ENCODE data around the gene MBD6.
"Not testable (repeated sequence)": the region's sequence is repeated elsewhere in the genome, so short reads cannot be mapped to it uniquely, and the experiment has no call there.

The MBD6 gene

DNA sequence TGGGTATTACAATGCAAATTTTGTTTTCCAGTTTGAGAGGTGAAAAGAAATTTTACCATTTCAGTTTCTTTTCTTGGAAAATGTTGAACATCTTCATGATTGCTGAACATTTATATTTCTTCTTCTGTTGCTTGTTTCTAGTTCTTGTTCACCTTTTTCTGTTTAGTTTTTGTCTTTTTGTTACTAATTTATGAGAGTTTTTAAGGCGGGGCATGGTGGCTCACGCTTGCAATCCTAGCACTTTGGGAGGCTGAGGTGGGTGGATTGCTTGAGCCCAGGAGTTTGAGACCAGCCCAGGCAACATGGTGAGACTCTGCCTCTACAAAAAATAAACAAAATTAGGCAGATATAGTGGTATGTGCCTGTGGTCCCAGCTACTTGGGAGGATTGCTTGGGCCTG, 37.9 kb downstream of the MBD6 start:
- no peak for DNase-seq (ENCODE audit: low spot score)
- TF ChIP-seq, protein P1, sequence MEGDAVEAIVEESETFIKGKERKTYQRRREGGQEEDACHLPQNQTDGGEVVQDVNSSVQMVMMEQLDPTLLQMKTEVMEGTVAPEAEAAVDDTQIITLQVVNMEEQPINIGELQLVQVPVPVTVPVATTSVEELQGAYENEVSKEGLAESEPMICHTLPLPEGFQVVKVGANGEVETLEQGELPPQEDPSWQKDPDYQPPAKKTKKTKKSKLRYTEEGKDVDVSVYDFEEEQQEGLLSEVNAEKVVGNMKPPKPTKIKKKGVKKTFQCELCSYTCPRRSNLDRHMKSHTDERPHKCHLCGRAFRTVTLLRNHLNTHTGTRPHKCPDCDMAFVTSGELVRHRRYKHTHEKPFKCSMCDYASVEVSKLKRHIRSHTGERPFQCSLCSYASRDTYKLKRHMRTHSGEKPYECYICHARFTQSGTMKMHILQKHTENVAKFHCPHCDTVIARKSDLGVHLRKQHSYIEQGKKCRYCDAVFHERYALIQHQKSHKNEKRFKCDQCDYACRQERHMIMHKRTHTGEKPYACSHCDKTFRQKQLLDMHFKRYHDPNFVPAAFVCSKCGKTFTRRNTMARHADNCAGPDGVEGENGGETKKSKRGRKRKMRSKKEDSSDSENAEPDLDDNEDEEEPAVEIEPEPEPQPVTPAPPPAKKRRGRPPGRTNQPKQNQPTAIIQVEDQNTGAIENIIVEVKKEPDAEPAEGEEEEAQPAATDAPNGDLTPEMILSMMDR (IDR thresholded peaks at IDR 0.05; ENCODE audit: extremely low read depth, missing control alignments), result no peak

DNA sequence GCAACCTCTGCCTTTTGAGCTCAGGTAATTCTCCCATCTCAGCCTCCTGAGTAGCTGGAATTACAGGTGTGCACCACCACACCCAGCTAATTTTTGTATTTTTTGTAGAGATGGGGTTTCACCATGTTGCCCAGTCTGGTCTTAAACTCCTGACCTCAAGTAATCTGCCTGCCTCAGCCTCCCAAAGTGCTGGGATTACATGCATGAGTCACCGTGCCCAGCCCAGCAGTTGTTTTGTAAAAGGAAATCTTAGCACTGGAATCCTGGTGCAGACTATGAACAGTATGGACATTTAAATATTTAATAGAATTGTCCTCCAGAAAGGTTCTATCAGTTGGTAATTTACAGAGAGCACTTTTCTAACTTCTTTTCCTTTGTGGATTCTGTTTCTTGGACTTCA, 38.5 kb downstream of the MBD6 start:
- DNase-seq (ENCODE audit: low spot score), result not testable (repeated sequence)

DNA sequence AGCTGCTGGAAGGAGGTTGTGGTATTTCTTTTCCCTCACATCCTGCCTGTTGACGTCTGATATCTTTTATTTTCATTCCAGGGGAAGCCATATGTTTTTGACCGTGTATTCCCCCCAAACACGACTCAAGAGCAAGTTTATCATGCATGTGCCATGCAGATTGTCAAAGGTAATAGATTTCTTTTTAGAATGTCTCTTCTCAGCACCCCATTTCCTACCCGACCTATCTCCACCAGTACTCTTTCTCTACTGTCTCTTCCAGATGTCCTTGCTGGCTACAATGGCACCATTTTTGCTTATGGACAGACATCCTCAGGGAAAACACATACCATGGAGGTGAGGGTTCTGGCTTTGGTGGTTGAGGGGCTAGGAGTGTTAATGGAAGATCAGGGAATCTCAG, 40.7 kb downstream of the MBD6 start:
- DNase-seq (ENCODE audit: low spot score), result no peak
- TF ChIP-seq, protein P1 (IDR thresholded peaks at IDR 0.05; ENCODE audit: extremely low read depth, missing control alignments), result no peak

DNA sequence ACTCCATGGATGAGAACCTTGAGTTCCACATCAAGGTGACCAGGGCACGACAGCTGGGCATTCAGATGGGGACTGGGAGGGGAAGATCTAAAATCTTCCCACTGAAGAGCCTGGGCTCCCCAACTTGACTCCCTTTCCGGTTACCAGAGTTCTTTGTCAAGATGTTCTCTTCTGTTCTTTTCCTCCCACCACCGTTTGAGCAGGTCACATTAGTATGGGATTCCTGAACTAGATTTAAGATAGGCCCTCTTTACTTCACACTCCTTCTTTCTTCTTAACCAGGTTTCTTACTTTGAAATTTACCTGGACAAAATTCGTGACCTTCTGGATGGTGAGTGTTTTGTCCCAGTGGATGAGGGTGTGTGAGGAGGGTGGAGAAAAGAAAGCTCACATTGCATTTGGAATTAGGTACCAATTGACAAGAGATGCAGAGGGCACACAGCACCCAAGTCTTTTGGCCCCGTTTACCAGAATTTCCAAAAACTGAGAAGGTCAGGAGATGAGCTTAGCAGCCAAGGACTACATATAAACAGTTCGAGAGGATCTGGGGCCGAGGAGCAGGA, 41.6 kb downstream of the MBD6 start:
- DNase-seq (ENCODE audit: low spot score), result no peak
- TF ChIP-seq, protein P1 (IDR thresholded peaks at IDR 0.05; ENCODE audit: extremely low read depth, missing control alignments), result no peak

DNA sequence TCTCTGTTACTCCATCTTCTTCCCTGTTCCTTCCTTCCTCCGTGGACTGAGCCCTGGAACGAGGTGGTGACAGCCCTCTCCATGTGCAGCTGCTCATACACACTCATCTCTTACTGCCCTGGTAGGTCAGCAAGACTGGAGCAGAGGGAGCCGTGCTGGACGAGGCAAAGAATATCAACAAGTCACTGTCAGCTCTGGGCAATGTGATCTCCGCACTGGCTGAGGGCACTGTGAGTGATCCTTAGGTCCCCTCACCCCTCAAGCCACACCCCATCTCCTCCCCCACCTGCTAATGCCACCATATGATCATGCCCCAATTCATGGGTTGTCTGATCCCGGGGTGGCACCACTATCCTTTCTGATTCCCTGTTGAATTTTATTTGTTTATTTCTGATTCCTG, 46.2 kb downstream of the MBD6 start:
- TF ChIP-seq, protein P1 (IDR thresholded peaks at IDR 0.05; ENCODE audit: extremely low read depth, missing control alignments), result no peak
- DNase-seq (ENCODE audit: low spot score), result no peak

DNA sequence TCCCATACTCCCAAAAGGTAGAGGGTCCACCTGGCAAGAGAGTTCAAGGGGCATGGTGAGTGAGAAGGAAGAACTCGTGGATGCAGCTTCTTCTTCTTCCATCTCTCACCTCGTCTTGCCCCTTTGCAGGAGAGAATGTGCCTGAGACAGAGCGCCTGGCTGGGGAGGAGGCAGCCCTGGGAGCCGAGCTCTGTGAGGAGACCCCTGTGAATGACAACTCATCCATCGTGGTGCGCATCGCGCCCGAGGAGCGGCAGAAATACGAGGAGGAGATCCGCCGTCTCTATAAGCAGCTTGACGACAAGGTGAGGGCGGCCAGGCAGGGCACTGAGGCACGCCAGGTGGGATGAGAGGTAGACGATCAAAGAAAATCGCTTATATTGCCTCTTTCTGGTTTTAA, 47.2 kb downstream of the MBD6 start:
- DNase-seq (ENCODE audit: low spot score), result no peak
- TF ChIP-seq, protein P1 (IDR thresholded peaks at IDR 0.05; ENCODE audit: extremely low read depth, missing control alignments), result no peak

DNA sequence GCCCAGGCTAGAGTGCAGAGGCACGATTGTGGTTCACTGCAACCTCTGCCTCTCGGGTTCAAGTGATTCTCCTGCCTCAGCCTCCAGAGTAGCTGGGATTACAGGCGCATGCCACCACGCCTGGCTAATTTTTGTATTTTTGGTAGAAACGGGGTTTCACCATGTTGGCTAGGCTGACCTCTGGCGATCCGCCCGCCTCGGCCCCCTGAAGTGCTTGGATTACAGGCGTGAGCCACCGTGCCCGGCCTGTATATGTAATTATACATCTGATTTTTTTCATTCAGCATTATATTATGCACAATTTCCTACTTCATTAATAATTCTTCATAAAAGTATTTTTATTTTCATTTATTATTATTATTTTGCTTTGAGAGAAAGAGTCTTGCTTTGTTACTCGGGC, 47.8 kb downstream of the MBD6 start:
- not testable (repeated sequence) for DNase-seq (ENCODE audit: low spot score)

DNA sequence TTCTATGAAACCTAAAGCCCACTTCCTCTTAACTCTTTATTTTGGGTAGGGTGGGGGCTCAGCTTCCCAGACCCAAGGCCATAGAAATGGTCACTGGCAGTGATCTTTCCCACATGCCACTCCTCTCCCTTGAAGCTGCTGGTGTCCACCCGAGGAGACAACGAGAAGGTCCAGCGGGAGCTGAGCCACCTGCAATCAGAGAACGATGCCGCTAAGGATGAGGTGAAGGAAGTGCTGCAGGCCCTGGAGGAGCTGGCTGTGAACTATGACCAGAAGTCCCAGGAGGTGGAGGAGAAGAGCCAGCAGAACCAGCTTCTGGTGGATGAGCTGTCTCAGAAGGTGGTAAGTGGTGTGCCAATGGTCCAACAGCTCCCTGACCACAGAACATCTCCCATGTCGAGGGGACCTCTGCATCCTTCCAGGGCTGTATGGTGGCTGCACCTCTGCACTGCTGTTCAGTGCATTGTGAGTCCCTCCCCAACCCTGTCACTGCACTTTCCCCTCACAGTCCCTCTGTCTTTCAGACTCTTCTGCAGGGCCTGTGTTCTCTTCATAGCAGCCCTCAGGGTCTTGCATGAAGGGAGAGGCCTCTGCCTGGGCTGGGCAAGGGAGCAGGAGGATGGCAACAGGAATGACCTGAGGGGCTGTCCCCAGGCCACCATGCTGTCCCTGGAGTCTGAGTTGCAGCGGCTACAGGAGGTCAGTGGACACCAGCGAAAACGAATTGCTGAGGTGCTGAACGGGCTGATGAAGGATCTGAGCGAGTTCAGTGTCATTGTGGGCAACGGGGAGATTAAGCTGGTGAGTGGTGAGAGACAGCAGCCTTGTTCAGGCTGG, 49.5 kb downstream of the MBD6 start:
- DNase-seq (ENCODE audit: low spot score), result no peak
- TF ChIP-seq, protein P1 (IDR thresholded peaks at IDR 0.05; ENCODE audit: extremely low read depth, missing control alignments), result no peak

All from GM20000 (cell line).